Measurements from ENCODE around the gene SEMA3D. TPM values are rescaled to one million over a fixed set of nuclear protein-coding genes. Genes with fewer than 3 reads are reported as not detected.

SEMA3D gene
- total RNA-seq, 4 donors from 2014 or later: 5.2 to 15.7 (median 6.2) TPM

DNA sequence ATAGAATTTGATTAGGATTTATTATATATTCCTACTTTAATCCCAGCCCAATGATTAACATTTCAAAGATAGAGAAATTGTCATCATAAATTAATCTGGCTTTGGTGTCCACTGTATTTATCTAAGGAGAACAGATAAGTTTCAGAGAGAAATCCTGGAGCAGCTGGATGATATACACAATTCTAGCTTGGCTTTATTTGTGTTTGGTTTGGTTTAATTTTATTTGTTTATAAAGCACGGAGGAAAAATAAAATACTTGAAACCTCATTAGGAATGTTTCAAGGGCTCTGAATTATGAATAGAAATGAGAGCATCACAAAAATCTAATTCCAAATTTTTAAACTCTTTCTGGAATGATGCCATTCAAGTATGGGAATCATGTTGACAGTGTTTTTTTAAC, 42.1 kb downstream of the SEMA3D start:
- ATAC-seq (ENCODE audit: low FRiP score) (no peak), DNase-seq (ENCODE audit: low spot score) (no peak)
- TF ChIP-seq, protein P1, sequence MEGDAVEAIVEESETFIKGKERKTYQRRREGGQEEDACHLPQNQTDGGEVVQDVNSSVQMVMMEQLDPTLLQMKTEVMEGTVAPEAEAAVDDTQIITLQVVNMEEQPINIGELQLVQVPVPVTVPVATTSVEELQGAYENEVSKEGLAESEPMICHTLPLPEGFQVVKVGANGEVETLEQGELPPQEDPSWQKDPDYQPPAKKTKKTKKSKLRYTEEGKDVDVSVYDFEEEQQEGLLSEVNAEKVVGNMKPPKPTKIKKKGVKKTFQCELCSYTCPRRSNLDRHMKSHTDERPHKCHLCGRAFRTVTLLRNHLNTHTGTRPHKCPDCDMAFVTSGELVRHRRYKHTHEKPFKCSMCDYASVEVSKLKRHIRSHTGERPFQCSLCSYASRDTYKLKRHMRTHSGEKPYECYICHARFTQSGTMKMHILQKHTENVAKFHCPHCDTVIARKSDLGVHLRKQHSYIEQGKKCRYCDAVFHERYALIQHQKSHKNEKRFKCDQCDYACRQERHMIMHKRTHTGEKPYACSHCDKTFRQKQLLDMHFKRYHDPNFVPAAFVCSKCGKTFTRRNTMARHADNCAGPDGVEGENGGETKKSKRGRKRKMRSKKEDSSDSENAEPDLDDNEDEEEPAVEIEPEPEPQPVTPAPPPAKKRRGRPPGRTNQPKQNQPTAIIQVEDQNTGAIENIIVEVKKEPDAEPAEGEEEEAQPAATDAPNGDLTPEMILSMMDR (IDR thresholded peaks at IDR 0.05): no peak

DNA sequence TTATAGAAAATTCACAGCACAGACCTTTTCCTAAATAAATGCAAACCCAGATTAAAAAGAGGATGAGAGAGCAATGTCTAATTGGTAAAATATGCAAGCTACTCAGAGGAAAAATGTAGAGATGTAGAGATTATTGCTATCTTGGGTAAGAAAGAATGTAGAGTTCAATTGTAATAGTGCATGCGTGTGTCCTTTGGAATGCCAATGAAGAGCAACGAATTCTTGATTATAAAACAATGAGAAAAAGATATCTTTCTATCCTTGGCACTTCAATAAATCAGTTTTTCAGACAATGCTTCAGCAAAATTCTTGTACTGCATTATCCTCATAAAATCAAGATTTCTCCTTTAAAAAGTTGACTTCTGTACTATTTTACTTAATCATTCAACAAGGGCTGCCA, 50.9 kb downstream of the SEMA3D start:
- ATAC-seq (ENCODE audit: low FRiP score) (no peak), DNase-seq (ENCODE audit: low spot score) (no peak)
- TF ChIP-seq, protein P1 (IDR thresholded peaks at IDR 0.05): no peak

DNA sequence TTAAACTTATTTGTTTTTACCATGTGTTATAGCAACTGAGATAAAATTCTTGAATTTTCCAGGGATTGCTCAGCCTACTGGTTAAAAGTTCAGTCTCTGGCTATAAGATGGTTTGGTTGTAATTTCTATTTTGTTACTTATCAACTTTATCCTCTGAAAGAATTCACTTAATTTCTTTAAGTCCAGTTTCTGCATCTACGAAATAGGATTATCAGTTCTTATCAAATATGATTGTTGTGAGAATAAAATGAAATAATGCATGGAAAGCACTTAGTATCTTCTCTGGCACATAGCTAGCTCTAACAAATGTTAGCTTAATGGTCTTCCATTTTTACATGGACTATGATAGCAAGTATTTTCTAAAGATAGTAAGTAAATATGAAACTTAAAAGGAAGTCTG, 53.3 kb downstream of the SEMA3D start:
- ATAC-seq (ENCODE audit: low FRiP score): no peak
- TF ChIP-seq, protein P1 (IDR thresholded peaks at IDR 0.05): no peak

DNA sequence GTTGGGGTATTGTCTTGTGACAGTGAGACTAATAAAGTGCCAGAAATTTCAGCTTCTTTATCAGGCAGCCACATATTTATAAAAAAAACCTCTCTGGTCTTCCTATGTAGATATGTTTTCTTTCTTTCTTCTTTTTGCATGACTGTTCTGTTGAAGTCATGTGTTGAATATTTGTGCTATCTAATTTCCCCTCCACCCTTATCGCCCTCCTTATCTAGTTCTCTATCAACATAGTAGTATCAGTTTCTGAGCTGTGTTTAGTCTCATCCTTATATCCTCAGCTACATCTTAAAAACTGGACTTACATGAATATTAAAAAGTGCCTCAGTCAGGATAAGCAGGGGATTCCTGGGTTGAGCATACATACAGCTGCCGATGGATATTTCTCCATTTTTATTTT, 53.9 kb downstream of the SEMA3D start:
- DNase-seq (ENCODE audit: low spot score) (no peak), ATAC-seq (ENCODE audit: low FRiP score) (no peak)
- TF ChIP-seq, protein P1 (IDR thresholded peaks at IDR 0.05): no peak

More for the DNA sequence above, 53.3 kb downstream of the SEMA3D start:
- no peak for DNase-seq (ENCODE audit: low spot score)

DNA sequence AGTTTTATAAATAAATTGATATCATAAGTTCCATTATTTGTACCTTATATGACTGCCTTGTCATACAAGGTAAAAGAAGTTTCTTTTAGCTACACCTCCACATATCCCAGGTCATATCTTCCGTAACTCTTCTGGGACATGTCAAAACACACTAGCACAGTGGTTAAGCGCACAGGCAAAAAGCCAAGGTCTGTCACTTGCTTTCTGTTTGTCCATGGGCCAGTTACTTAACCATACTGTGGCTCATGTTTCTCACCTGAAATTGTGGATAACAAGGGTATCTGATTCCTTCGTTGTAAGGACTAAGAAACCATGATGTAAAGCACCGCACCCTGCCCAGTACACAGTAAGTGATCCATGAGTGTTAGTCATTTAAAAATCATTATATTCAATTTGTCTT, 56.2 kb downstream of the SEMA3D start:
- DNase-seq (ENCODE audit: low spot score) (no peak), ATAC-seq (ENCODE audit: low FRiP score) (no peak)
- TF ChIP-seq, protein P1 (IDR thresholded peaks at IDR 0.05): no peak

DNA sequence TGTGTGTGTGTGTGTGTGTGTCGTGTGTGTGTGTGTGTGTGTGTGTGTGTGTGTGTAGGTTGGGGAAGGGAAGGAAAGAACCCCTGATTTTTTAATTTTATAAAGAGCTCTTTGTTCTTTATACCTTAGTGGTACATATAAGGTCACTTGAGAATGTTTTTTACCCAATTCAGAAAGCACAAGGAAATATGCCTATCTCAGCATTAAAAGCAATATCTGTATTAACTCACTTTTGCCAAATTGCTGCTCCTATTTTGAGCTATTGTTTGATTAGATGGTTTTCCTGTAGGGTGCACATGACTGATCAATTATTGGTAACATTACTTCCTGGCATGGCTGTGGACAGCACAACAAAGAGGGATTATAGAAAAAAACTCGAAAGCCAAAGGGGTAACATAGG, 60.5 kb downstream of the SEMA3D start:
- DNase-seq (ENCODE audit: low spot score) (no peak), ATAC-seq (ENCODE audit: low FRiP score) (no peak)
- TF ChIP-seq, protein P1 (IDR thresholded peaks at IDR 0.05): no peak

DNA sequence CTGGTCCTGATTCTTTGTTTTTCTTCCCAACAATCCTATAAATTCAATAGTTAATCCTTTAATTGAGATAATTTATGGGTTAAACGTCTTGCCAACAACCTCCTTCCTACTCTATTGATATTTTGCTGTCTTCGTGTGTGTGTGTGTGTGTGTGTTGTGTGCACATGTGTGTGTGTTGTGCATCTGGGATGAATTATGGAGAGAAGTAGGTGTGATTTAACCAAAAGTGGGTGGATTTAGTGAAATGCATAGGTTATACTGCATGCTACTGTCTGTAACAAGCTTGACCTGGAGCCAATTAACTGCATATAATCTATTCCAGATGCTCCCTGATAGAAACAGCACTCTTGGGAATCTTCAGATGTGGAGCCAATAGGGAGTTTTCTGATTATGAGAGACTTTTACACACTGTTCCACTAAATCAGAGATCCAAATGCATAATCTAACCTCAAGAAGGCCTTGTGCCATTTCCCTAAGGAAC, 61.2 kb downstream of the SEMA3D start:
- ATAC-seq (ENCODE audit: low FRiP score) (no peak), DNase-seq (ENCODE audit: low spot score) (no peak)
- TF ChIP-seq, protein P1 (IDR thresholded peaks at IDR 0.05): no peak

All from omental fat pad (tissue), 4 donors.